ENCODE measurements around the gene LILRA2.

DNA sequence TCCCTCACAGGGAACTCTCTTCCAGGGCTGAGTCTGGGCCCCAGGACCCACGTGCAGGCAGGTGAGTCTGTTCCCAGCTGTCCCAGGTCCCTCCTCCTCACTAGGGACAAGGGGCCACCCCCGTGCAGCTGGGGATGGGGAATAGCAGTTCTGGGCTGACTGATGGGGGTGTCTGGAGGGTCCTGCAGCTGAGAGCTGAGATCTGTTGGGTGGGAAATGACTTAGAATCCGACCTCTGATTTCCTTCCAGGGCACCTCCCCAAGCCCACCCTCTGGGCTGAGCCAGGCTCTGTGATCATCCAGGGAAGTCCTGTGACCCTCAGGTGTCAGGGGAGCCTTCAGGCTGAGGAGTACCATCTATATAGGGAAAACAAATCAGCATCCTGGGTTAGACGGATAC is 461 bp downstream of the LILRA2 start:
- TF ChIP-seq CTCF (IDR thresholded peaks at IDR 0.05; ENCODE audit: poor library complexity, severe bottlenecking) (no peak), POLR2AphosphoS5 (IDR thresholded peaks at IDR 0.05) (no peak), EP300 (conservative IDR thresholded peaks at IDR 0.05; ENCODE audit: poor library complexity, severe bottlenecking) (no peak), RAD21 (conservative IDR thresholded peaks at IDR 0.05) (no peak), SMC3 (conservative IDR thresholded peaks at IDR 0.05; ENCODE audit: poor library complexity) (no peak)
